GM10266 (cell line): ENCODE results near the gene CPA1.
"Not testable (repeated sequence)": the region's sequence is repeated elsewhere in the genome, so short reads cannot be mapped to it uniquely, and the experiment has no call there.

Experiments
- DNase-seq: peaks from one replicate; pipeline ENCODE4 v3.0.0; 2012; ENCODE audit errors: extremely low spot score
- TF ChIP-seq, protein P1 (sequence below): IDR thresholded peaks from 2 replicates; pipeline ENCODE4 v1.5.1; 2012; ENCODE audit warnings: mild to moderate bottlenecking, low read depth; ENCODE audit not compliant: control insufficient read depth, insufficient read depth; ENCODE audit errors: missing control alignments

The CPA1 gene

DNA sequence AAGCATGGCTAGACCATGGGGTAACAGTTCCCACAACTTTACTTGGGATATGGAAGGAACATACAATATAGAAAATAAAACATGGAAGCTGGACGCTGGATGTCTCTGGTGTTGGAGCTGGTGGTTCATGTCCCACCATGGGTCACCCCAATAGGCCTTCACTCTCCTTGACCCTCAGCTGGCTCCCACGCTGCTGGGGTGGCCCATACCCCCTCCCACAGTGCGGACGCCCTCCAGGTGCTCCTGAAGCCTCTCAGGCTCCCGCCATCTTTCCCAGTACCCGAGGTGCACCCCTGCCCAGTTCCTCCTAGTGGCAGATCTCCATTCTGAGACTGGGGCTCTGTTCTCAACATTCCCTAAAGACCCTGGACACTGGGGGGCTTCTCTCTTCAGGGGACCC lies 5.8 kb upstream of the CPA1 start:
- TF ChIP-seq, protein P1, sequence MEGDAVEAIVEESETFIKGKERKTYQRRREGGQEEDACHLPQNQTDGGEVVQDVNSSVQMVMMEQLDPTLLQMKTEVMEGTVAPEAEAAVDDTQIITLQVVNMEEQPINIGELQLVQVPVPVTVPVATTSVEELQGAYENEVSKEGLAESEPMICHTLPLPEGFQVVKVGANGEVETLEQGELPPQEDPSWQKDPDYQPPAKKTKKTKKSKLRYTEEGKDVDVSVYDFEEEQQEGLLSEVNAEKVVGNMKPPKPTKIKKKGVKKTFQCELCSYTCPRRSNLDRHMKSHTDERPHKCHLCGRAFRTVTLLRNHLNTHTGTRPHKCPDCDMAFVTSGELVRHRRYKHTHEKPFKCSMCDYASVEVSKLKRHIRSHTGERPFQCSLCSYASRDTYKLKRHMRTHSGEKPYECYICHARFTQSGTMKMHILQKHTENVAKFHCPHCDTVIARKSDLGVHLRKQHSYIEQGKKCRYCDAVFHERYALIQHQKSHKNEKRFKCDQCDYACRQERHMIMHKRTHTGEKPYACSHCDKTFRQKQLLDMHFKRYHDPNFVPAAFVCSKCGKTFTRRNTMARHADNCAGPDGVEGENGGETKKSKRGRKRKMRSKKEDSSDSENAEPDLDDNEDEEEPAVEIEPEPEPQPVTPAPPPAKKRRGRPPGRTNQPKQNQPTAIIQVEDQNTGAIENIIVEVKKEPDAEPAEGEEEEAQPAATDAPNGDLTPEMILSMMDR, result no peak
- DNase-seq, result no peak

DNA sequence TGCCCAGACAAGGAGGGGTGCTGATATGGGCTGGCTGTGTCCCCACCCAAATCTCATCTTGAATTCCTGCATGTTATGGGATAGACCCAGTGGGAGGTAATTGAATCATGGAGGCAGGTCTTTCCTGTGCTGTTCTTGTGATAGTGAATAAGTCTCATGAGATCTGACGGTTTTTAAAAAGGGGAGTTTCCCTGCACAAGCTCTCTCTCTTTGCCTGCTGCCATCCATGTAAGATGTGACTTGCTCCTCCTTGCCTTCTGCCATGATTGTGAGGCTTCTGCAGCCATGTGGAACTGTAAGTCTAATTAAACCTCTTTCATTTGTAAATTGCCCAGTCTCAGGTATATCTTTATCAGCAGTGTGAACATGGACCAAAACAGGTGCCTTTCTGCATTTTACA lies 3.8 kb upstream of the CPA1 start:
- DNase-seq, result not testable (repeated sequence)

DNA sequence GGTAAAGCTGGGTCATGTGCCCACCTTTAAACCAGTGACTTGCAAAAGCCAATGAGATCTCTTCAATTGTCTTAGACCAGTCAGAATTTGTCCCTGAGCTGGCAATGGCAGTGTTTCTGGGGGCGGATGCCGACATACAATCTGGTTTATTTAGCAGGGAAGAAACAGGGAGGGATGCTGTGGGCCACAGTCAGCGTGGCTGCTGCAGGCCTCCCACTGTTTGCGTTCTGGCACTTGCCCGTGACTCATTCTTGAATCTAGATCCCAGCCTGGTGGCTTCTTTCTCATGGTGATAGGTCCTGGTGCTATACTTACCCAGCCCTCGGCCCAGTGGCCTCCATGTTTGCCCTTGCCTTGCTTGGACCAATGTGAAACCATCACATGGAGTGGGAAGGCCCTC lies 3.1 kb upstream of the CPA1 start:
- TF ChIP-seq, protein P1, result no peak
- no peak for DNase-seq

DNA sequence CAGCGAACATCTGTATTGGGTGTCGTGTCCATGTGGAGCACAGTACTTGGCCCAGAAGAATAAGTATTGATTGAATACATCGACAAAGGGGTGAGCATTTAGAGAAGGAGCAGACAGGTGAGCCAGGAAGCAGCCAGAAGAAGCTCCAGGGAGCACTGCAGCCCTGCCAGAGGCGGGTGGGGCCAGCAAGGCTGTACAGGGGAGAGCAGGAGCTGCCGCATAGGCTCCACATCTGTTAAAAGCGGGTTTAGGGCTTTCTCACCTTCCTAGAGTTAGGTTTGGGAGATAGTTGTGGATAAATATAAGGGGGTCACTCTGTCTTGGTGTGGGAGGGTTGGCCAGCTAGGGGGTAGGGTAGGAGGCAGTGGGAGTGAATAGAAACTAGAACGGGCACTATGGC lies 1.3 kb upstream of the CPA1 start:
- TF ChIP-seq, protein P1, result no peak
- DNase-seq, result no peak

DNA sequence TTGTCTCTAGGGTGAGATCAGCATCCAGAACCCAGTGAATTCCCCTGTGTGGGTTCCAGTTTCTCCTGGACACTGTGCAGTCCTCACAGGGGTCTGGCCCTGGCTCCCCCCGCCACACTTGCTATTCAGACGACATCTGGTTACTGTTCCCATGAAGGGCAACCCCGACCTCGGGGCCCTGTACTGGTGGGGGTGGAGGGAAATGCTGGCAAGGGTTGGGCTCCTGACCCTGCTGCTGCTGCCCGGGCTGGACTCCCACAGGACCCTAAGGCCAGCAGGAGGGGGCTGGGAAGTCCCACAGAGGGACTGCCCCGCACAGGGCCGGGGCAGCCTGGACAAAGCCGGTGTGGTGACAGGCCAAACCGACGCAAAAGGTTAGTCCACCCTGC lies 768 bp upstream of the CPA1 start:
- TF ChIP-seq, protein P1, result no peak
- DNase-seq, result no peak

DNA sequence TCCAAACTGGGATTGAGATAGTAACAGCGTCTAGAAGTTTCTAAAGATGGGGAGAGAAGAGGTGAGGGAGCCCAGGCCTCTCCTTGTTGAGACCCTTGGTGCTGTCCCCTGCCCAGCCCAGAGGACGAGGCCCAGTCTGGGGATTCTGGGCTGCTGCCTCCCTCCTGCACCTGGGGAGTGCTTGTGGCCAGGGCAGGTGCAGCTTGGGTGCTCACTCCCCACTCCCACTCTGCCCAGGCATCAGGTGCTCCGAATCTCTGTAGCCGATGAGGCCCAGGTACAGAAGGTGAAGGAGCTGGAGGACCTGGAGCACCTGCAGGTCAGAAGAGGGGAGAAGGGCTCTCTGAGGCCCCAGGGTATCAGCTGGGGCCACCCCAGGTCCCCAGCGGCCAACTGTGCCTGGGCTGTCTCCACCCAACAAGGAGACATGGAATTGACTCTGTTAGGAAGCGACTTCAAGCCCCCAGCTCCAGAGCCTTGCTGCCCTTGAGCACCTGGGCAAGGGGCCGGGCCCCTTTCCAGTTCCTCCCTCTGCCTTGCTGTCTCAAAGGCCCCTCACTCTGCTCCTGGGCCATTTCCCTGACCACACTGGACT lies 664 bp downstream of the CPA1 start:
- TF ChIP-seq, protein P1, result no peak
- no peak for DNase-seq

DNA sequence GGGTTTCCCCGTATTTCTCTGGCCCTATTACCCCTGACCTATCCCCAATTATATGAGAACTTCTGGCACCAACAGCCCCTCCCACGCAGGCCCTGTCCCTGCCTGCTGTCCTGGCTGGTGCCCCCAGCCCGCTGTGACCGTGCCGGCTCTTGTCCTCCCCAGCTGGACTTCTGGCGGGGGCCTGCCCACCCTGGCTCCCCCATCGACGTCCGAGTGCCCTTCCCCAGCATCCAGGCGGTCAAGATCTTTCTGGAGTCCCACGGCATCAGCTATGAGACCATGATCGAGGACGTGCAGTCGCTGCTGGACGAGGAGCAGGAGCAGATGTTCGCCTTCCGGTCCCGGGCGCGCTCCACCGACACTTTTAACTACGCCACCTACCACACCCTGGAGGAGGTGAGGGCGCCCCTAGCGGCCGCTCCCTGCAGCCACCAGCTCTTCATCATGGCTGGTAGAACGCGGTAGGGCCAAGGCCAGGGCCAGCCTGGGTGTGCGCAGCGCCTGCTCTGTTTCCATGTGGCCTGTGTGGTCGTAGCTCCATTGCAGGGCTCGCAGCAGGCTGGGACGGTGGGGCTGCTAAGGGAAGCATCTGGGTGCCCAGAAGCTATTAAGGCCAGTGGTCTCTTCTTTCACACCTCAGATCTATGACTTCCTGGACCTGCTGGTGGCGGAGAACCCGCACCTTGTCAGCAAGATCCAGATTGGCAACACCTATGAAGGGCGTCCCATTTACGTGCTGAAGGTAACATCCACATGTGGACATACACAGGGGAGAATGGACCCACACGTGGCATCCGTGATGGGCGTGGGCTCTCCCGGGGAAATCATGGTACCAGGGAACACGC lies 1.4 kb downstream of the CPA1 start:
- DNase-seq, result no peak
- TF ChIP-seq, protein P1, result no peak
